HepG2 (cell line): ENCODE data around the gene DLG2.

Experiments
- CHD2 ChIP-seq: IDR thresholded peaks from 2 replicates; pipeline ENCODE4 v1.6.1; 2011; ENCODE audit warnings: low read depth, low read length, improper control_type of control experiment
- HDAC2 ChIP-seq: sonication (generic); formaldehyde crosslinking; IDR thresholded peaks from 2 replicates; pipeline ENCODE4 v1.4.0; 2020; ENCODE audit warnings: missing genetic modification reagents
- ISL2 ChIP-seq: sonication (generic); formaldehyde crosslinking; IDR thresholded peaks from 2 replicates; pipeline ENCODE4 v1.5.0; 2020; ENCODE audit warnings: missing genetic modification reagents
- KDM2A ChIP-seq: sonication (generic); formaldehyde crosslinking; IDR thresholded peaks from 2 replicates; pipeline ENCODE4 v1.4.0; 2020; ENCODE audit warnings: low read depth, missing genetic modification reagents, borderline replicate concordance
- KLF12 ChIP-seq: sonication (generic); formaldehyde crosslinking; IDR thresholded peaks from 2 replicates; pipeline ENCODE4 v1.4.0; 2020; ENCODE audit warnings: missing genetic modification reagents, borderline replicate concordance

DNA sequence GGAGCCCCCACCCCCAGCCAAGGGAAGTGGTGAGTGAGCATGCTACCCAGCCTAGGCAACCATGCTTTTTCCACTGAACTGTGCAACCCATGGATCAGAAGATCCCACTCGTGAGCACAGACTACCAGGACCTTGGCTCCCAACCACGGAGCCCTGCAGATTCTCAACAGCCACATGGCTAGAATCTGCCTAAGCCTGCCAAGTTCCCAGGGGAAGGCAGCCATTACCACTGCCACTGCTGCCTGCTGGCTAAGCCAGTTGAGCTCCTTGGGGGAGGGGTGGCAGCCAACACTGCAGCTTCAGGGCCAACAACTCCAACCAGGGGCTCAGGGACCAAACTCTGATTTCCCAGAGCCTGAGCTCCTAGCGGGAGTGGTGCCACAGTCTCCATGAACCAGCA, 195.8 kb downstream of the DLG2 start:
- TF ChIP-seq KLF12 (no peak), KDM2A (CRISPR knock-in tag) (no peak), CHD2 (no peak), HDAC2 (CRISPR knock-in tag) (no peak), ISL2 (CRISPR knock-in tag) (no peak)
